GM21825 (cell line): Measurements from ENCODE around the gene KLF16.

Source experiments
- ATAC-seq: cut with Tn5 transposase; IDR thresholded peaks from one replicate; pipeline ENCODE4 v1.9.1; 2021; ENCODE audit warnings: mild to moderate bottlenecking, moderate library complexity; ENCODE audit not compliant: unreplicated experiment

KLF16 gene

GRCh38 chr19:1845125-1845515 is 18.3 kb downstream of the KLF16 start:
- no peak for ATAC-seq

GRCh38 chr19:1844513-1845124 is 18.8 kb downstream of the KLF16 start:
- ATAC-seq: no peak

DNA sequence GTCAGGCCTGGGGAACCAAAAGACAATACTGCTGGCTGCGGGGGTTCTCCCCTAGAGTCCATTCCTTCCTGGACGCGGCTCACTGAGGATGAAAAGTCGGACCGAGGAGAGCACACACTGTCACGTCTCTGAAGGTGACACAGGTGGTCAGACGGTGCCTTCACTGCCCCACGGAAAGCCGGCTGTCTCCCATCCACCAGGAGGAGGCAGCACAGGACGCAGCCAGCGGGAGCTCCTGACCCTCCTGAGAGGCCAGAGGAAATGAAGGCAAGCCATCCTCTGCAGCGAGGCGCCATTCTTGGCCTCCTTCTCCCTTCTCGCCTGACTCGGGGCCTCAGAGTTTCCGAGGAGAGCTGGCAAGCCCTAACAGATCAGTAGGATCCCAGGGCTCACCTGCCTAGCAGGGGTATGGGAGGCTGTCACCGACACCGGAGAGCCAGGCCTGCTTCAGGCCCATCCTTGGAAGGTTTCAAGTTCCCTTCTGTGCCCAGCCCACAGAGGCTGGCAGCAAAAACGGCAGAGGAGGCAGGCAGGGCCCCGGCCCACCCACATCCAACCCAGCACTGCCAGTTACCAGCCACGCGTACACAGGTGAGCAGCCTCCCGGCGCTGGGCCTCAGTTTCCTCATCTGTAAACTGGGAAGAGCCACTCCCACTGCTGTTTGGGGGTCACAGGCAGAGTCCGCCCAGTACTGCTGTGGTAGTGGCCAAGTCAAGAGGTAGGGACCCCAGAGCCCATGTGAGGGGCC is 19.6 kb downstream of the KLF16 start:
- ATAC-seq: no peak

DNA sequence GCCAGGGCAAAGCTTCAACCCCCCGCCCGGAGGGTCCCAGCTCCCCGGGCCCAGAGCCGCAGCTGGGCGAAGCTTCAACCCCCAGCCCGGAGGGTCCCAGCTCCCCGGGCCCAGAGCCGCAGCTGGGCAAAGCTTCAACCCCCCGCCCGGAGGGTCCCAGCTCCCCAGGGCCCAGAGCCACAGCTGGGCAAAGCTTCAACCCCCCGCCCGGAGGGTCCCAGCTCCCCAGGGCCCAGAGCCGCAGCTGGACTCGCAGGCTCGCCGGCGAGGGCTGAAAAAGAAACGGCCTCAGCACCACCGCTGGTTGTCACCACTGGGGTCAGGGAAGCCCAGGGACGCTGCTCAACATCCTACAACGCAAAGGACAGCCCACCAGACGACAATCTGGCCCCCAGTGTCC is 20.3 kb downstream of the KLF16 start:
- no peak for ATAC-seq

DNA sequence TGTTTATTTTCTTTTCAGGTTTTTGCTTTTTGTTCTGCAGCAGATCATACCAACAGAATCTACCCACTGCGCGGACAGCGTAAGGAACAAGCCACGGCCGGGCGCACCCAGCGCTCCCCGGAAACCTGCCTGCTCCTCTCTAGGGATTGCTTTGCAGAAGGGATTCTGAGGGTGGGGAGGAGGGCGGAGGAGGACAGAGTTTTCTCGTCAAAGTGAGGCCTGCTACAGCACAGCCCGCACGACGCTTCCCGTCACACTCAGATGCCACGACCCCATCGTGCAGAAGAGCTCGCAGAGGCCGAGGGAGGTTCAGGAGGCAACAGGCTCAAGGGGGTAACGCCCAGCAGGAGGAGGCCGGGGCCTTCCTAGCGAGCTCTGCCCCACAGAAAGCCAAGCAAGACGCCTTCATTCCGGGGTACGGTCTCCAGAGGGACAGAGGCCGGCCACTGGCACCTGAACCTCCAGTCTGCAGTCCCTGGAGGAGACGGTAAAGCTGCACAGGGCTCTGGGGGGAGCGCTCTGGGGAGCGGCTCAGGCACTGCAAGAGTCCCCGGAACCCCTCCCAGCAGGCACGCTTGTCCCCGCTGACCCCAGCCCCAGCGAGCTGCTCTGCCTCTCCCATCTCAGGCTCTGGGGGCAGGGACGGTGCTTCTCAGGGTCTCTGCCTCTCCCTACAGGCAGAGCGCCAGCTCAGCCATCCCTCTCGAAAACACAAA is 22.0 kb downstream of the KLF16 start:
- ATAC-seq: no peak

DNA sequence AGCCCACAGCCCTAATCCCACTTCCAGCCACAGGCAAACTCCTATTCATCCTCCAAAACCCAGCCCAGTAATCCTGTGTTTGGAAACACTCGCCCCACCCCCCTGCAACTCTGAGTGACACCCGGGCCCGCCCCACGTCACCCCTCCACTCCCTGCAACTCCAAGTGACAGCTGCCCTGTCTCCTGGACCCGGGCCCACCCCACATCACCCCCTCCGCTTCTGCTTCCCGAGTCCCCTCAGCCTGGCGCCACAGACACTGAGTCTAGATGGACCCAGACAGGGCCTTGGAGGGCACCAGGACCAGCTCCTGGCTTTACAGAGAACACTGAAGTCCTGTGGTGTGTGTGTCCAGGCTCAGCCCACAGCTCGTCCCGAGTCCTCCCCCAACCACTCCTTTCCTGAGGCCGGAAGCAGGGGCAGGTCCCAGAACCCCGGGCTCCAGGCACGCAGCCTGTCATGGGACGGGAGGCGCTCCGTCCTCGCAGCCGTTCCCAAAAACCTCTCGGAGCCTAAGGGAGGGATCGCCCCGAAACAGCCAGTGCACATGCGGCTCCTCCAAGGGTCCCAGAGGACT is 22.8 kb downstream of the KLF16 start:
- no peak for ATAC-seq

DNA sequence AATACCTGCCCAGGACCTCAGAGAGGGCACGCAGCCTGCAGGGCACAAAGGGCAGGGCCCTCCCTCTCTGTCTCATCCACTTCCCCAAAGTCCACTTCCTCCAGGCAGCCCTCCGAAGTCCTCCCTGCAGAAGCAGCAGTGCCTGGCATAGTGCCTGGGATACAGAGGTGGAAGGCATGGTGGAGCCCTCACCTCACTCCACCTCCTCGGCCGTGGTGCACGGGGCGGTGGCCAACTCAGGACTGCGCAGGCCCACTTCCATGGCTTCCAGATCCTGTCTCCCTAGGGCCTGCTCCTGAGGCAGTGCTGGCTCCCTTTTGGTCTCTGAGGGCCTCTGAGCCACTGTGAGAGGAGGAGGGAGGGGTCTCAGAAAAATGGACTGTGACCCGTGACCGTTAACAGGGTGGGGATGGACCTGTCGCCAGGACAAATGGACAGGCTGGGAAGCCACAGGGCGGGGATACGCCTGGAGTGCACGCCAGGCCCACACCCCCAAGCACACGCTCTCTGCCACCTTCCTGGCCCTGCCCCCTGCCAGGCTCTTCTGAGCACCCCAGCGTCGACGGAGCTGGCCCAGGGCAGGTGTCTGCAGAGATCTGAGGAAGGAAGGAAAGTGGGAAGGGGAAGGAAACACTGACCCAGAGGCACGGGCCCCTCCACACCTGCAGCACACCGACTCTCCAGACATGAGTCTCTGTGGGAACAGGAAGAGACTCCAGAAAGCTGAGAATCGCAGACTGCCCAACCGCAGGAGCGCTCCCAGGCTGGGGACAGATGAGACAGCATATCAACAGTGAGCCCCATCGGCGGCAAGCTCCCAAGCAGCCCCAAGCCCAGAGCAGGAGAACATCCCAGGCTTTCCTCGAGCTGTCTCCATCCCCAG is 23.5 kb downstream of the KLF16 start:
- ATAC-seq: no peak

- ATAC-seq: no peak
These were observed 25.7 kb downstream of the KLF16 start for GRCh38 chr19:1837625-1838105.

DNA sequence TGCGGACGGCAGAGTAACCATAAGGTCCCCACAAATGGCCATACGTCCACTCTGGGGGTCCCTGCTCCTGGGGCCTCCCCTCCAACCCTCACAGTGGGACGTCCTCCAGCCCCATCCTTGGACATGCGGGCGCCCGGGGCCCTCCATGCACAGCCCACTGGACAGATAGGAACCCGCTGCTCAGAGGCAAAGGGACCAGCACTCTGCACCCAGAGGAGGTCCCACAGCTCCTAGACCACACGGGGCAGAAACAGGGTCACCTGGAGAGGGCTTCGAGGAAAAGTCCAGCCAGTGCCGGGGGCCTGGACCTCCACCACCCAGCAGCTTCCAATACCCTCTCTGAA is 26.2 kb downstream of the KLF16 start:
- no peak for ATAC-seq

- no peak for ATAC-seq
These were observed 26.7 kb downstream of the KLF16 start for GRCh38 chr19:1836458-1837221.

DNA sequence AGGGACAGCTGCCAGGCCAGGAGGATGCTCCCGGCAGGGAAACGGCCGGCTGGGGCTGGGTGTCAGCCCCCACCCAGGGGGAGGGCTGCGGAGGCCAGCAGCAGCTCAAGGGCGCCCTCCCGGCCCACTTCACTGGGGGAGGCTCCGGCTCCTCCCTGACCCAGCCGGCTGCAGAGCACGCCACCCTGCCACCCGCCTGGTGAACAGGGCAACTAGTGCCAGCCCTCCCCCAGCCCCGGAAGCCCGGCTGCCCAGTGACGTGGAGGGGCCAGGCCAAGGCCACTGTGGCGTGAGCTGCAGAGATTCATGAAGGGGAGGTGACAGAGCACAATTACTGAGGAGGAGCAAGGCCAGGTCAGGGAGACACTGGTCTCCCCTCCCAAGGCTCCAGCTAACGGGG is 29.8 kb downstream of the KLF16 start:
- no peak for ATAC-seq

DNA sequence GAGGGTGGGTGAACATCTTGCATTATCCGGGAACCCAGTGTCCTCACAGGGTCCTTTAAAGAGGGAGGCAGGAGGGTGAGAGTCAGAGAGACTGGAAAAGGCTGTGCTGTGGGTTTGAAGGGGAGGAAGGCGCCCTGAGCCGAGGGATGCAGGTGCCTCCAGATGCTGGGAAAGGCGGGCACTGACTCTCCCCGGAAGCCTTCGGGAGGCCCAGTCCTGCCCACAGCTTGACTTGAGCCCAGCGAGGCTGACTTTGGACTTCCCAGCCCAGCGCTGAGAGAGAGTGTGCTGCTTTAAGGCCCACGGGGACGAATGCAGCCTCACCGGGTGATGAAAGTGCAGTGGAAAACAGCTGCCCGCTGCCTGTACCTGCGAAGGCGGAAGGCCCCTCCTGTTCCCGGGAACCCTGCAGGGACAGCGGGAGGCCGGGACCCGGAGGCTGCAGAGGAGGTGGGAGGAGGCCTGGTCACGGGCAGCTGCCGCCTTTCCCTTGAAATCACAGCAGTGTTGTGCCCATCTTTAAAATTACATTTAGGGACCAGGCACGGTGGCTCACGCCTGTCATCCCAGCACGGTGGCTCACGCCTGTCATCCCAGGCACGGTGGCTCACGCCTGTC is 31.2 kb downstream of the KLF16 start:
- ATAC-seq: no peak

GRCh38 chr19:1830978-1831377 is 32.4 kb downstream of the KLF16 start:
- ATAC-seq: no peak

- ATAC-seq: no peak
These were observed 32.8 kb downstream of the KLF16 start for GRCh38 chr19:1830568-1830967.

DNA sequence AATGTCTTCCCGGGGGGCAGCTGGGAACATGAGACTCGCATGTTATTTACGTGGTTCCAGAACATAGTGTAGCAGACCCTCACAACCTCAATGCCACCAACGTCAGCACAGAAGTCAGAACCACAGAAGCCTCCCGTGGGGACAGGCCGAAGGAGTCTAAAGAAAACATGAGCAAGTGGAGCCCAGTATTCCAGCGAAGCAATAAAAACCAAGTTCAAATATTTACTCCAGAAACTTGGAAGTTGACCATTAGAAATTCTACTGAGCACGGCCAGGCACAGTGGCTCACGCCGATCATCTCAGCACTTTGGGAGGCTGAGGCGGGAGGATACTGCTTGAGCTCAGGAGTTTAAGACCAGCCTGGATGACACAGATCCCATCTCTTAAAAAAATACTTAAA is 33.4 kb downstream of the KLF16 start:
- ATAC-seq: no peak

- ATAC-seq: no peak
These were observed 34.8 kb downstream of the KLF16 start for GRCh38 chr19:1828279-1829238.

DNA sequence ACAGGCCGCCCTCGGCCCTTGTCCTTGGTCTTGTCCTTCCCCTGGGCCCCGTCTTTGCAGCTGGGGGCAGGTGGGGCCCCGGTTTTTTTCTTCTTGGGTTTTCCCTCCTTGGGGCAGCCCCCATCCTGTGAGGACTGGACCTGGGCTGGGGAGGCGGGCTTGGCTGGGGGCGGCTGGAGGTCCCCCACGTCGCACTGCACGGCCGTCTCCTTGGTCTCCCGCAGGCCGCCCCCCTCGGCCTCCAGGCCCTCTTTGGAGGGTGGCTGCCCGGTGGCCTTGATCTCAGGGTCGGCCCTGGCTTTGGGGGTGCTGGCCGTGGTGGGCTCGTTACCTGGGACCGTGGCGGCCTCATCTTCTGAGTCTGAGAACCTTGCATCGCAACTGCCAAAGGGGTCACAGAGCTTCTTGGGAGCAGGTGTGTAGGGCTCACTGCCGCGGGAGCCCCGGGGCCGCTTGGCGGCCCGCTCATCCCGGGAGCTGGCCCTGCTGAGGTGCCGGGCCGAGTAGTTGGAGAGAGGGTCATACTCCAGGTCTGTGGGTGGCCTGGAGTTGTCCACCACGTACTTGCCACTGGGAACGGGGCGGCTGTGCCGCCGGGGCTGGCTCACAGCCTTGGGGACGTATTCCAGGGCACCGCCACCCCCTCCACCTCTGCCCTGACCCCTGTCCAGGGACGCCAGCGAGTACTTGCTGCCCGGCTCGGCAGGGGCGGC is 35.7 kb downstream of the KLF16 start:
- ATAC-seq: no peak
